ENCODE results near the gene PDE8B. TPM values are rescaled to one million over a fixed set of nuclear protein-coding genes. Genes with fewer than 3 reads are reported as not detected.
A peak's percentile ranks its signal among the peaks of the same experiment; 100 is the strongest.

The PDE8B gene
- total RNA-seq, 4 donors from 2014 or later = 0.79 to 2.7 (median 1.4) TPM; not detected in 1

DNA sequence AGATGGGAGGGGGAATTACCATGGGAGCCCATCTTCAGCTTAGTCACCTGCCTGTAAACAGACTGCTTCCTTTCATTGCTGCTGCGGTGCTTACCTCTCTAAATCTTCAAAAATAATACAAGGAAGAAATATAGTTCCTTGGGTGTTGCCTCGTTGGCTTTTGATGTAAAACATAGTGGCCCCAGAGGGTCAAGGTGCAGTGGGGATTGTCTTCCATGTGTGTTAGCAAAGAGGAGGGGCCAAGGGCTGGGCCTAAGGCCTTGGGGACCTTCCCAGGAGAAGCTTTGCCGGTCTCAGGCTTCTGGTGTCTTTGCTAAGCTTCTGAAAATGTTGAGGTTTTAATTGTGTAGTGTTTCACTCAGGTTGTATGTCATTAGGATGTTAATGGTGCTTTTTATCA is 90.0 kb downstream of the PDE8B start:
- no peaks in the 10 kb centered on the region for H3K36me3 ChIP-seq

DNA sequence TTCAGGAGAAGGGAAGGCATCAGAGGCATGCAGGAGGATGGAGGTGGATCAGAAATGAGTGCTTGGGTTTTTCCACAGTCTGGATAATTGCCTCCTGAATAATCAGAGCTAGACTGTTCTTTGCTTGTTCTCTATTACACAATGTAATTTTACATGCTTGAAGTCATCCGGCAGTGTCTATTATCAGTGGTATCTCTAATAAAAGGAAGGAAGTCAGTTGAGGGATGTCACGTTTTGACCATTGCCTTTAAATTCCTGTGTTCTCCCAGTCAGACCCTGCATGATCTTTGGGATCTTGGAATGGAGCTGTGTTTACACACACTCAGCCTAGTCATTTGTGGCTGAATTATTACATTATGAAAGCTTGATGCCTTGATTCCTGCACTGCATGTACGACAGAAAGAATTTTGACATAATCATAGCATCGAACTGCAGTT is 91.0 kb downstream of the PDE8B start:
- TF ChIP-seq, protein P1, sequence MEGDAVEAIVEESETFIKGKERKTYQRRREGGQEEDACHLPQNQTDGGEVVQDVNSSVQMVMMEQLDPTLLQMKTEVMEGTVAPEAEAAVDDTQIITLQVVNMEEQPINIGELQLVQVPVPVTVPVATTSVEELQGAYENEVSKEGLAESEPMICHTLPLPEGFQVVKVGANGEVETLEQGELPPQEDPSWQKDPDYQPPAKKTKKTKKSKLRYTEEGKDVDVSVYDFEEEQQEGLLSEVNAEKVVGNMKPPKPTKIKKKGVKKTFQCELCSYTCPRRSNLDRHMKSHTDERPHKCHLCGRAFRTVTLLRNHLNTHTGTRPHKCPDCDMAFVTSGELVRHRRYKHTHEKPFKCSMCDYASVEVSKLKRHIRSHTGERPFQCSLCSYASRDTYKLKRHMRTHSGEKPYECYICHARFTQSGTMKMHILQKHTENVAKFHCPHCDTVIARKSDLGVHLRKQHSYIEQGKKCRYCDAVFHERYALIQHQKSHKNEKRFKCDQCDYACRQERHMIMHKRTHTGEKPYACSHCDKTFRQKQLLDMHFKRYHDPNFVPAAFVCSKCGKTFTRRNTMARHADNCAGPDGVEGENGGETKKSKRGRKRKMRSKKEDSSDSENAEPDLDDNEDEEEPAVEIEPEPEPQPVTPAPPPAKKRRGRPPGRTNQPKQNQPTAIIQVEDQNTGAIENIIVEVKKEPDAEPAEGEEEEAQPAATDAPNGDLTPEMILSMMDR (IDR thresholded peaks at IDR 0.05) = no peak
- no peak for TF ChIP-seq POLR2A (IDR thresholded peaks at IDR 0.05)
- DNase-seq = no peak

More for the DNA sequence above, 90.0 kb downstream of the PDE8B start:
- no peaks in the 10 kb centered on the region for H3K9me3 ChIP-seq
- WGBS, 2 donors = 53 to 72% methylated on average over 3 of the region's 3 CpGs
- H3K27ac ChIP-seq = no peak overlapping the region
- peaks cover 0 to under 1% (median 0%) of the 10 kb centered on the region in 3 donors for H3K4me1 ChIP-seq
- intact Hi-C loops (cut with DNase I) = no loop called here
- H3K27me3 ChIP-seq = no peaks in the 10 kb centered on the region
- DNase-seq = no peak
- no peak for TF ChIP-seq POLR2A (IDR thresholded peaks at IDR 0.05)
- TF ChIP-seq, protein P1 (IDR thresholded peaks at IDR 0.05) = no peak
- H3K4me3 ChIP-seq = no peak overlapping the region

DNA sequence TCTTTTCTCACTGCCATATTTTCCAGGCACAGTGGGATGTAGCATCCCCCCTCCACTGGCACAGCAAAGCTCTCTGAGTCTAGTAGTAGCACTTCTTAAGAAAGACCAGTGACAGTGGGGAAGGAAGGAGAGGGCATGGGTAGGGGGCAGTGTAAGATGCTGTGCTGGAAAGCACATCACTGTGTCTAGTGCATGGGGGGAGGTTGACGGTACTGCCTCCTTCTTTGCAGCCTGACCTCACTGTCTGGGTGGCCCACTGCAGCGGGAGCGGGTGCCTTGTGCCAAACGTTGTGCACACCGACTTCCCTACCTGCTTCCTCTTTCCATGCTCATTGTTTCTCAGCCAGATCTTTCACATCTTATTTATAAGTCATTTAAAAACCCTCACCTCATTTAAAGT is 91.8 kb downstream of the PDE8B start:
- Histone ChIP-seq H3K27ac (peak overlapping the region in 1 of 4 donors; percentile 5), H3K27me3 (no peaks in the 10 kb centered on the region), H3K4me3 (no peak overlapping the region), H3K9me3 (no peaks in the 10 kb centered on the region), H3K36me3 (no peaks in the 10 kb centered on the region), H3K4me1 (peaks cover 0 to 10% (median 4%) of the 10 kb centered on the region in 3 donors)
- 58 to 70% methylated on average over 5 of the region's 5 CpGs for WGBS, 2 donors
- TF ChIP-seq POLR2A (IDR thresholded peaks at IDR 0.05) = no peak
- TF ChIP-seq, protein P1 (IDR thresholded peaks at IDR 0.05) = no peak
- intact Hi-C loops (cut with DNase I) = no loop called here
- no peak for DNase-seq

More for the DNA sequence above, 91.0 kb downstream of the PDE8B start:
- Histone ChIP-seq H3K4me3 (no peak overlapping the region), H3K27ac (no peak overlapping the region), H3K36me3 (no peaks in the 10 kb centered on the region), H3K4me1 (peaks cover 0 to 10% (median 3%) of the 10 kb centered on the region in 3 donors), H3K27me3 (no peaks in the 10 kb centered on the region), H3K9me3 (no peaks in the 10 kb centered on the region)
- intact Hi-C loops (cut with DNase I) = no loop called here
- WGBS, 2 donors = 41 to 47% methylated on average over 4 of the region's 4 CpGs

DNA sequence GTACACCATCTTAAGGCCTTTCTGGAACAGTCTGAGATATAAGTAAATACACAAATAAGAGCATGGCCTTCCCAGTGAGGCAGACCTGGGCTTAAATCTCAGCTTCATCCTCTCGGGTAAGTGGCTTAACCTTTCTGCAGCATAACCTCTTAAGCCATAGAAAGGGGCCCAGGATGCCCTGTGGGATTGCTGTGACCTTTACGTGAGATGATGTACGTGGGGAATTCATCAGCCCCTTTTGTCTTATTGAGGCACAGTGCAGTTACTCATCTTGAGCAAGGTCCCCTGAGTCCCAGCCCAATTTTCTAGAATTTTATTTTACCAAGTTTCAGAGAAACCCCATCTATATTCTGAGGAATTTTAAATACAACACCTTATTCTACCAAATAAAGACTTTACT is 92.2 kb downstream of the PDE8B start:
- Histone ChIP-seq H3K4me1 (peaks cover 0 to 10% (median 4%) of the 10 kb centered on the region in 3 donors), H3K9me3 (no peaks in the 10 kb centered on the region), H3K4me3 (no peak overlapping the region), H3K27ac (no peak overlapping the region), H3K36me3 (no peaks in the 10 kb centered on the region), H3K27me3 (no peaks in the 10 kb centered on the region)
- intact Hi-C loops (cut with DNase I) = no loop called here
- TF ChIP-seq POLR2A (IDR thresholded peaks at IDR 0.05) = no peak
- TF ChIP-seq, protein P1 (IDR thresholded peaks at IDR 0.05) = no peak
- DNase-seq = no peak
- WGBS, 2 donors = 74 to 82% methylated on average over 3 of the region's 3 CpGs

DNA sequence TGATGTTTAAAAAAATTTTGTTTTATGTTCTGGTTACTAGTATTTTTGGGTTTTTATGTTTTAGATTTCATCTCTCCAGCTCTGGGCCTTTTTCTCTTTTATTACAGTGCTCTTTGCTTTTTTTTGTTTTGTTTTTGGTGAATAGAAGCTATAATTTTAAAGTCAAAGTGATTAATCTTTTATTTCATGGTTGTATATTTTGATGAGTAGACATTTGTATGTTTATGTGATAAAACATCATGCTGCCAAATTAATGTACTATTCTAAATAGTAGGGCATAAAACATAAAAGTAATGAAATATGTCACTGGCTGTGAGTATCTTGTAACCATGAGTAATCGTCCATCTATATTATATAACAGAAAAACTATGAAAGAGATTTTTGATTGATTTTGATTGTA is 93.9 kb downstream of the PDE8B start:
- no peak overlapping the region for H3K4me3 ChIP-seq
- no peak for TF ChIP-seq POLR2A (IDR thresholded peaks at IDR 0.05)
- TF ChIP-seq, protein P1 (IDR thresholded peaks at IDR 0.05) = no peak
- WGBS, 2 donors = 65 to 74% methylated on average over 1 of the region's 1 CpG
- H3K4me1 ChIP-seq = peaks cover 0 to 10% (median 4%) of the 10 kb centered on the region in 3 donors
- no peaks in the 10 kb centered on the region for H3K36me3 ChIP-seq
- intact Hi-C loops (cut with DNase I) = no loop called here
- no peaks in the 10 kb centered on the region for H3K9me3 ChIP-seq
- no peaks in the 10 kb centered on the region for H3K27me3 ChIP-seq
- H3K27ac ChIP-seq = no peak overlapping the region
- DNase-seq = no peak

All from esophagus squamous epithelium (tissue), 5 donors.